A549 (cell line): ENCODE data around the gene FILIP1L.

Experiments
- CHD2 ChIP-seq: fragments of 150-350 bp; IDR thresholded peaks from 2 replicates; pipeline ENCODE4 v1.6.1; 2014; ENCODE audit warnings: low read length; ENCODE audit not compliant: partially characterized antibody
- KDM5A ChIP-seq: fragments of 200-600 bp; sonication (generic); IDR thresholded peaks from 2 replicates; pipeline ENCODE4 v1.6.1; 2016; ENCODE audit warnings: antibody characterized with exemption, mild to moderate bottlenecking

DNA sequence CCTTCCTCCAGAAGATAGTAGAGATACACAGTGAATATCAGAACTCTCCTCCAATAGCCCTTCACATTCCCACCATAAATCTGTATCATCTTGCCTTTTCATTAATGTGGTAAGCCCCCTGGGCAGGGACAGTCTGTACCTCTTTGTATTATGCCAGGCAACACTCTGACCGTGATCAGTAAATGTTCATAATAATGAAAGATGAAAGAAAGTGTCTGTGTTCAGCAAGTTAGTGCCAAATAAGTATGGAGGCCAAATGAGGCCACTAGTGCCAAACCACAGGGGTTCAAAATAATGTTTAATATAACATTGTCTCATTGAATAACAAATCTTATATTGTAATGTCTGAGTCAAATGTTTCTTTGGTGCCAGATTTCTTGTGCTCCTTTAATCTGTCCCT, 192.3 kb downstream of the FILIP1L start:
- TF ChIP-seq KDM5A (no peak), CHD2 (no peak)
